H9 (cell line): ENCODE measurements around the gene SIPA1L3. TPM values are rescaled to one million over a fixed set of nuclear protein-coding genes. Genes with fewer than 3 reads are reported as not detected.

Experiments used
- DNase-seq: peaks from one replicate; pipeline ENCODE4 v3.0.0-alpha.2; 2017
- H2AFZ ChIP-seq: one replicate; pipeline ENCODE4 v1.6.1; 2013; ENCODE audit warnings: mild to moderate bottlenecking, low read length, control low read depth, moderate library complexity
- H2AK5ac ChIP-seq: 2 replicates; pipeline ENCODE4 v1.6.1; 2013; ENCODE audit warnings: low read length, control low read depth, mixed read lengths; ENCODE audit not compliant: insufficient read length
- H2BK120ac ChIP-seq: one replicate; pipeline ENCODE4 v1.6.1; 2013; ENCODE audit warnings: low read depth, mild to moderate bottlenecking, low read length, control low read depth, inconsistent platforms; ENCODE audit not compliant: poor library complexity, severe bottlenecking
- H2BK12ac ChIP-seq: 2 replicates; pipeline ENCODE4 v1.6.1; 2013; ENCODE audit warnings: low read length, control low read depth, mixed read lengths, low read depth; ENCODE audit not compliant: insufficient read length
- H2BK15ac ChIP-seq: 2 replicates; pipeline ENCODE4 v1.6.1; 2013; ENCODE audit warnings: low read depth, low read length, control low read depth
- H2BK20ac ChIP-seq: one replicate; pipeline ENCODE4 v1.6.1; 2013; ENCODE audit warnings: low read depth, mild to moderate bottlenecking, low read length, control low read depth, inconsistent platforms; ENCODE audit not compliant: poor library complexity, severe bottlenecking
- H2BK5ac ChIP-seq: 2 replicates; pipeline ENCODE4 v1.6.1; 2013; ENCODE audit warnings: low read length, control low read depth, mixed read lengths; ENCODE audit not compliant: insufficient read length
- H3K14ac ChIP-seq: 2 replicates; pipeline ENCODE4 v1.6.1; 2013; ENCODE audit warnings: low read length, control low read depth; ENCODE audit not compliant: insufficient read depth
- H3K18ac ChIP-seq: 2 replicates; pipeline ENCODE4 v1.6.1; 2013; ENCODE audit warnings: low read depth, mild to moderate bottlenecking, mixed read lengths, low read length, control low read depth; ENCODE audit not compliant: insufficient read length
- H3K23ac ChIP-seq: 2 replicates; pipeline ENCODE4 v1.6.1; 2013; ENCODE audit warnings: low read length, control low read depth, mixed read lengths, low read depth; ENCODE audit not compliant: insufficient read length
- H3K23me2 ChIP-seq: 2 replicates; pipeline ENCODE4 v1.6.1; 2013; ENCODE audit warnings: low read depth, mild to moderate bottlenecking, mixed read lengths, low read length, control low read depth; ENCODE audit not compliant: insufficient read length, poor library complexity, severe bottlenecking
- H3K27ac ChIP-seq: 2 replicates; pipeline ENCODE4 v1.5.1; 2013; ENCODE audit warnings: low read length, control low read depth, mixed read lengths, low read depth; ENCODE audit not compliant: insufficient read length
- H3K27me3 ChIP-seq: 2 replicates; pipeline ENCODE4 v1.6.1; 2013; ENCODE audit warnings: low read length, control low read depth, inconsistent platforms; ENCODE audit not compliant: insufficient read depth
- H3K4ac ChIP-seq: 2 replicates; pipeline ENCODE4 v1.6.1; 2013; ENCODE audit warnings: low read depth, mild to moderate bottlenecking, control low read depth, inconsistent platforms, low read length, moderate library complexity
- H3K4me1 ChIP-seq: 2 replicates; pipeline ENCODE4 v1.6.1; 2013; ENCODE audit warnings: low read length, control low read depth, inconsistent platforms; ENCODE audit not compliant: insufficient read depth
- H3K4me2 ChIP-seq: 2 replicates; pipeline ENCODE4 v1.6.1; 2013; ENCODE audit warnings: low read length, control low read depth, mixed read lengths; ENCODE audit not compliant: insufficient read length, insufficient read depth
- H3K56ac ChIP-seq: 2 replicates; pipeline ENCODE4 v1.6.1; 2013; ENCODE audit warnings: low read depth, mild to moderate bottlenecking, mixed read lengths, low read length, control low read depth; ENCODE audit not compliant: insufficient read length
- H3K79me1 ChIP-seq: 2 replicates; pipeline ENCODE4 v1.6.1; 2013; ENCODE audit warnings: low read depth, mild to moderate bottlenecking, moderate library complexity, low read length, control low read depth, inconsistent platforms; ENCODE audit not compliant: insufficient read depth, poor library complexity, severe bottlenecking
- H3K79me2 ChIP-seq: 2 replicates; pipeline ENCODE4 v1.6.1; 2013; ENCODE audit warnings: low read length, control low read depth, inconsistent platforms; ENCODE audit not compliant: insufficient read depth
- H3K9ac ChIP-seq: 2 replicates; pipeline ENCODE4 v1.6.1; 2013; ENCODE audit warnings: low read length, control low read depth, mixed read lengths; ENCODE audit not compliant: insufficient read length; ENCODE audit errors: extremely low read depth
- H3K9me3 ChIP-seq: one replicate; pipeline ENCODE4 v1.6.1; 2013; ENCODE audit warnings: low read depth, low read length, inconsistent platforms; ENCODE audit not compliant: control insufficient read depth
- H3T11ph ChIP-seq: one replicate; pipeline ENCODE4 v1.6.1; 2013; ENCODE audit warnings: mild to moderate bottlenecking, low read length, control low read depth, inconsistent platforms
- H4K20me1 ChIP-seq: one replicate; pipeline ENCODE4 v1.6.1; 2013; ENCODE audit not compliant: control insufficient read depth, insufficient read length, insufficient read depth
- H4K5ac ChIP-seq: 2 replicates; pipeline ENCODE4 v1.6.1; 2013; ENCODE audit warnings: low read depth, mild to moderate bottlenecking, mixed read lengths, low read length, control low read depth; ENCODE audit not compliant: insufficient read length
- H4K8ac ChIP-seq: replicated peaks from 2 replicates; pipeline ENCODE4 v1.6.1; 2013; ENCODE audit warnings: low read length, control low read depth, mixed read lengths, low read depth; ENCODE audit not compliant: insufficient read length
- H4K91ac ChIP-seq: 2 replicates; pipeline ENCODE4 v1.6.1; 2013; ENCODE audit warnings: low read depth, mild to moderate bottlenecking, moderate library complexity, mixed read lengths, low read length, control low read depth; ENCODE audit not compliant: insufficient read length
- H3K27ac Mint-ChIP-seq, 3 experiments: 2 replicates in 2 of 3; 3 replicates in 1 of 3; pipeline ENCODE4 v1.8.0; 2020 to 2021; ENCODE audit warnings: mixed read lengths in 3 of 3, mild to moderate bottlenecking in 1 of 3, moderate library complexity in 1 of 3
- H3K27me3 Mint-ChIP-seq: 2 replicates; pipeline ENCODE4 v1.8.0; 2021; ENCODE audit warnings: low read depth, mild to moderate bottlenecking, moderate library complexity, mixed read lengths
- H3K36me3 Mint-ChIP-seq, 3 experiments: 2 replicates in 2 of 3; 3 replicates in 1 of 3; pipeline ENCODE4 v1.8.0; 2020 to 2021; ENCODE audit warnings: low read depth in 3 of 3, mixed read lengths in 3 of 3; ENCODE audit not compliant: insufficient read depth in 1 of 3
- H3K4me1 Mint-ChIP-seq, 2 experiments: 2 replicates each; pipeline ENCODE4 v1.8.0; 2020; ENCODE audit warnings: mixed read lengths in 2 of 2
- H3K4me3 Mint-ChIP-seq, 2 experiments: 2 replicates in 1 of 2; 3 replicates in 1 of 2; pipeline ENCODE4 v1.8.0; 2020 to 2021; ENCODE audit warnings: mild to moderate bottlenecking in 2 of 2, mixed read lengths in 2 of 2, moderate library complexity in 1 of 2
- H3K9me3 Mint-ChIP-seq, 2 experiments: 2 replicates in 1 of 2; 3 replicates in 1 of 2; pipeline ENCODE4 v1.8.0; 2020; ENCODE audit warnings: mild to moderate bottlenecking in 2 of 2, mixed read lengths in 2 of 2, moderate library complexity in 1 of 2
- CTCF ChIP-seq: fragments of 200-600 bp; sonication (generic); conservative IDR thresholded peaks from 3 replicates; pipeline ENCODE4 v1.8.0; 2021; ENCODE audit warnings: antibody characterized with exemption, mild to moderate bottlenecking
- WGBS: extraction: QIAGEN DNeasy Blood & Tissue Kit; methylation state at CpG from one replicate; pipeline ENCODE4 v1.1.7; 2013; ENCODE audit warnings: missing lambda C conversion rate, low lambda C conversion rate, mixed read lengths; ENCODE audit not compliant: insufficient read length; ENCODE audit errors: extremely low coverage; 5-methylcytosine and 5-hydroxymethylcytosine counted together
- total RNA-seq: library from RNA; stranded (reverse); gene quantifications from 2 replicates; pipeline ENCODE4 v1.2.1, GENCODE V29; 2021

The SIPA1L3 gene
- total RNA-seq, 1 experiment from 2014 or later, result 40.1 TPM

- no peak overlapping the region for H3T11ph ChIP-seq
- H3K4ac ChIP-seq, result no peak overlapping the region
- H3K79me1 ChIP-seq, result no peaks in the 10 kb centered on the region
- H3K4me1 Mint-ChIP-seq, result peaks cover 0 to 3% of the 10 kb centered on the region in 2 experiments; a peak in 2 of 4 replicates
- H3K56ac ChIP-seq, result no peak overlapping the region
- no peak overlapping the region for H2BK5ac ChIP-seq
- H3K27ac Mint-ChIP-seq, result no peak overlapping the region
- H3K23me2 ChIP-seq, result no peaks in the 10 kb centered on the region
- H4K5ac ChIP-seq, result no peak overlapping the region
- H2BK15ac ChIP-seq, result no peak overlapping the region
- peaks cover 13% of the 10 kb centered on the region for H3K27me3 Mint-ChIP-seq
- no peak overlapping the region for H2BK20ac ChIP-seq
- H3K4me3 Mint-ChIP-seq, result no peak overlapping the region
- H3K23ac ChIP-seq, result no peak overlapping the region
- no peaks in the 10 kb centered on the region for H4K20me1 ChIP-seq
- no peak overlapping the region for H2AK5ac ChIP-seq
- no peak overlapping the region for H3K9ac ChIP-seq
- no peak overlapping the region for H2BK12ac ChIP-seq
- H4K91ac ChIP-seq, result no peak overlapping the region
- H3K4me1 ChIP-seq, result no peaks in the 10 kb centered on the region
- no CpG with 5 or more reads among the region's 8 CpGs for WGBS
- no peaks in the 10 kb centered on the region for H3K9me3 ChIP-seq
- no peaks in the 10 kb centered on the region for H3K79me2 ChIP-seq
- H4K8ac ChIP-seq, result no peak overlapping the region
- no peak overlapping the region for H2AFZ ChIP-seq
- TF ChIP-seq CTCF, result no peak
- H3K9me3 Mint-ChIP-seq, result peaks cover 0 to 4% of the 10 kb centered on the region in 2 experiments; a peak in 1 of 5 replicates
- H3K14ac ChIP-seq, result no peak overlapping the region
- no peak overlapping the region for H3K4me2 ChIP-seq
- no peak overlapping the region for H3K27ac ChIP-seq
- H3K27me3 ChIP-seq, result no peaks in the 10 kb centered on the region
- H3K36me3 Mint-ChIP-seq, result no peaks in the 10 kb centered on the region; a peak in 1 of 7 replicates
- no peak for DNase-seq
- H3K18ac ChIP-seq, result no peak overlapping the region
- no peak overlapping the region for H2BK120ac ChIP-seq
These were observed 10.8 kb upstream of the SIPA1L3 start for GRCh38 chr19:37896180-37896579.
